ENCODE measurements around the gene DIAPH3. TPM values are rescaled to one million over a fixed set of nuclear protein-coding genes. Genes with fewer than 3 reads are reported as not detected.

The DIAPH3 gene
- total RNA-seq, 2 experiments from 2014 or later: 20.0 to 21.0 TPM

DNA sequence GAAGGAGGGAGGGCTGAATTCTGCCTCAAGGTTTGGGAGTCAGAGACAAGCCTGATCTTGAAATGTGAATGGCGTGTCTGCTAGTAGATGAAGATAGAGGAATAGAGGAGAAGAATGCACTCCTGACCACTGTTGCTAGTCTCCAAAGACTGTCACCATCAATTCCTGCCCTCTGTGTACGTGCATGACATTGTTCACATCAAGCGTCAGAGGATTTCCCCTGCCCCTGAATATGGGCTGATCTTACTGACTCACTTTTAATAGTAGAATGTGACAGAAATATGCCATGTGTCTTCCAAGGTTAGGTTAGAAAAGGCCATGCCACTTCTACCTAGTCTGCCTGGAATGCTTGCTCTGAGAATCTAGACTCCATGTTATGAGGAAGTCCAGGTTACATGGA lies 538.6 kb downstream of the DIAPH3 start:
- H3K36me3 Mint-ChIP-seq: no peaks in the 10 kb centered on the region
- no peaks in the 10 kb centered on the region for H3K4me1 Mint-ChIP-seq
- no peak for DNase-seq
- no peak overlapping the region for H3K27ac Mint-ChIP-seq
- peaks cover 4% of the 10 kb centered on the region for H3K9me3 Mint-ChIP-seq
- H3K27me3 Mint-ChIP-seq: peaks cover 7% of the 10 kb centered on the region
- H3K4me3 Mint-ChIP-seq: no peak overlapping the region

GRCh38 chr13:59623206-59623915 lies 540.4 kb downstream of the DIAPH3 start:
- Mint-ChIP-seq H3K4me1 (no peaks in the 10 kb centered on the region), H3K9me3 (peaks cover 10% of the 10 kb centered on the region), H3K4me3 (no peak overlapping the region), H3K27me3 (peaks cover 7% of the 10 kb centered on the region), H3K36me3 (no peaks in the 10 kb centered on the region), H3K27ac (no peak overlapping the region)
- DNase-seq: no peak

GRCh38 chr13:59621773-59622172 lies 542.0 kb downstream of the DIAPH3 start:
- Mint-ChIP-seq H3K9me3 (peaks cover 19% of the 10 kb centered on the region), H3K36me3 (no peaks in the 10 kb centered on the region)
- DNase-seq: no peak

More at GRCh38 chr13:59621773-59622172, 542.0 kb downstream of the DIAPH3 start:
- no peak overlapping the region for H3K4me3 Mint-ChIP-seq
- H3K27me3 Mint-ChIP-seq: peaks cover 7% of the 10 kb centered on the region
- no peak overlapping the region for H3K27ac Mint-ChIP-seq
- H3K4me1 Mint-ChIP-seq: no peaks in the 10 kb centered on the region

Other genes with a start within 250 kb of the DIAPH3 start
- 10 to 100 TPM; 19.2 to 19.9 TPM for gene TDRD3, start 233.3 kb upstream of the DIAPH3 start, total RNA-seq

Measured in activated naive CD8-positive, alpha-beta T cell treated with anti-CD3 and anti-CD28 coated beads for 36 hours (primary cell).